ENCODE data around the gene HIPK3. TPM values are rescaled to one million over a fixed set of nuclear protein-coding genes. Genes with fewer than 3 reads are reported as not detected.
"Not testable (repeated sequence)": the region's sequence is repeated elsewhere in the genome, so short reads cannot be mapped to it uniquely, and the experiment has no call there.

The HIPK3 gene
- total RNA-seq, 1 donor from 2014 or later, result 478 TPM

DNA sequence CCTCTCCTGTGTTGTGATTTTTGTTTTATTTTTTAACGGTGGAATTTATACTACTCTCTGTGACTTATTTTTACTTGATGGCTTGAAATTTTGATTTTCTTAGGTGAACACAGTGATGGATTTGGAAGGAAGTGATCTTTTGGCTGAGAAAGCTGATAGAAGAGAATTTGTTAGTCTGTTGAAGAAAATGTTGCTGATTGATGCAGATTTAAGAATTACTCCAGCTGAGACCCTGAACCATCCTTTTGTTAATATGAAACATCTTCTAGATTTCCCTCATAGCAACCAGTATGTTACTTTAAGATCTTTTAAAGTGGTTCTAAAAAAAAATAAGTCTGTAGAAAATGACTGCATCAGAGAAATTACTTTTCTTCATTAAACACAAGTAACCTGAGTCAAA is 82.1 kb downstream of the HIPK3 start:
- H3K4me1 ChIP-seq (ENCODE audit: control insufficient read depth in 3 of 3, insufficient read depth in 3 of 3, low read length in 3 of 3), result peaks cover 0 to 7% (median 0%) of the 10 kb centered on the region in 3 donors
- H3K27me3 ChIP-seq (ENCODE audit: control insufficient read depth in 3 of 3, insufficient read depth in 3 of 3, low read length in 3 of 3), result no peaks in the 10 kb centered on the region
- H3K36me3 ChIP-seq (ENCODE audit: control insufficient read depth in 3 of 3, insufficient read depth in 3 of 3, low read length in 3 of 3), result peaks cover 9 to 43% (median 33%) of the 10 kb centered on the region in 3 donors
- H3K27ac ChIP-seq (ENCODE audit: low read depth, low read length), result no peak overlapping the region
- H3K4me3 ChIP-seq (ENCODE audit: low read length in 3 of 3), result no peak overlapping the region
- H3K9ac ChIP-seq (ENCODE audit: low read depth in 1 of 3, low read length in 3 of 3), result no peak overlapping the region
- H3K9me3 ChIP-seq (ENCODE audit: control insufficient read depth in 3 of 3, low read length in 3 of 3), result no peaks in the 10 kb centered on the region

DNA sequence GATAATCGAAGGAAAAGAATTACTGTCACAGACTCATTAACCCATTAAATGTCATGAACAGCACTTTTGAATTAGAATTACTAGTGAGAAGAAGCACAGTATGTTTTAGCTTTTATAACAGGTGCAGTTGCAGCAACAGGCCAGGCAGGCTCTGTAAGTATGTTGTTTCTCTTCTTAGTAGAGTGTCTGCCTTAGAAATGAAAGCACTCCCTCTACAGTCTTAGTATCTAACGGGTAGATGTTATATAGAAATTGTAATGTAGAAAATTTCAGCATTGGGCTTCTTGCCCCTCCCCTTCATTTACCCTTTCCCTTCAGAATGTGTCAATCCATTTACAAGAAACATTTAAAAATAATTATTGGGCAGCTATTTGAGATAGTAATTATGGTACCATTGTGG is 87.4 kb downstream of the HIPK3 start:
- Histone ChIP-seq H3K9ac (ENCODE audit: low read depth in 1 of 3, low read length in 3 of 3) (no peak overlapping the region), H3K4me3 (ENCODE audit: low read length in 3 of 3) (no peak overlapping the region), H3K27me3 (ENCODE audit: control insufficient read depth in 3 of 3, insufficient read depth in 3 of 3, low read length in 3 of 3) (no peaks in the 10 kb centered on the region), H3K9me3 (ENCODE audit: control insufficient read depth in 3 of 3, low read length in 3 of 3) (no peaks in the 10 kb centered on the region), H3K4me1 (ENCODE audit: control insufficient read depth in 3 of 3, insufficient read depth in 3 of 3, low read length in 3 of 3) (peaks cover 0 to 9% (median 0%) of the 10 kb centered on the region in 3 donors), H3K36me3 (ENCODE audit: control insufficient read depth in 3 of 3, insufficient read depth in 3 of 3, low read length in 3 of 3) (peaks cover 26 to 57% (median 55%) of the 10 kb centered on the region in 3 donors), H3K27ac (ENCODE audit: low read depth, low read length) (peak overlapping the region; percentile 17)

DNA sequence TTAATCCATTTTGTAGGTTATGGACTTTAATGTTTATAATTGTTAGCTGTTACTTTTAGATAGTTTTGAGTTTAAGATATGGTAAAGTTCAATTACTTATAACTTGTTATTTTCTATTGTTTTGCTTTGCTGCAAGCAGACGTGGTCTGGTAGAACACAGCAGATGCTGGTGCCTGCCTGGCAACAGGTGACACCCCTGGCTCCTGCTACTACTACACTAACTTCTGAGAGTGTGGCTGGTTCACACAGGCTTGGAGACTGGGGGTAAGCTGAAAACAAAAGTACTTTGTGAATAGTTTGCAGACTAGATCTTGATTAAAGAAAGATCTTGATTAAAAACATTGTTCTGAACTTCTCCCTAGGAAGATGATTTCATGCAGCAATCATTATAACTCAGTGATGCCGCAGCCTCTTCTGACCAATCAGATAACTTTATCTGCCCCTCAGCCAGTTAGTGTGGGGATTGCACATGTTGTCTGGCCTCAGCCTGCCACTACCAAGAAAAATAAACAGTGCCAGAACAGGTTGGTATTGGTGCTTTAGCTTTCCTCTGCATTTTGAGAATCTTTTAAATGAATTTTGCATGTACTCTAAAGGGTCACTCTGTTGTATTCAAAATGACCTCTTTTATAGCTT is 90.4 kb downstream of the HIPK3 start:
- no peak overlapping the region for H3K4me3 ChIP-seq (ENCODE audit: low read length in 3 of 3)
- no peaks in the 10 kb centered on the region for H3K9me3 ChIP-seq (ENCODE audit: control insufficient read depth in 3 of 3, low read length in 3 of 3)
- H3K27ac ChIP-seq (ENCODE audit: low read depth, low read length), result no peak overlapping the region
- no peaks in the 10 kb centered on the region for H3K27me3 ChIP-seq (ENCODE audit: control insufficient read depth in 3 of 3, insufficient read depth in 3 of 3, low read length in 3 of 3)
- peaks cover 0 to 9% (median 0%) of the 10 kb centered on the region in 3 donors for H3K4me1 ChIP-seq (ENCODE audit: control insufficient read depth in 3 of 3, insufficient read depth in 3 of 3, low read length in 3 of 3)
- no peak overlapping the region for H3K9ac ChIP-seq (ENCODE audit: low read depth in 1 of 3, low read length in 3 of 3)
- H3K36me3 ChIP-seq (ENCODE audit: control insufficient read depth in 3 of 3, insufficient read depth in 3 of 3, low read length in 3 of 3), result peaks cover 35 to 62% (median 58%) of the 10 kb centered on the region in 3 donors

DNA sequence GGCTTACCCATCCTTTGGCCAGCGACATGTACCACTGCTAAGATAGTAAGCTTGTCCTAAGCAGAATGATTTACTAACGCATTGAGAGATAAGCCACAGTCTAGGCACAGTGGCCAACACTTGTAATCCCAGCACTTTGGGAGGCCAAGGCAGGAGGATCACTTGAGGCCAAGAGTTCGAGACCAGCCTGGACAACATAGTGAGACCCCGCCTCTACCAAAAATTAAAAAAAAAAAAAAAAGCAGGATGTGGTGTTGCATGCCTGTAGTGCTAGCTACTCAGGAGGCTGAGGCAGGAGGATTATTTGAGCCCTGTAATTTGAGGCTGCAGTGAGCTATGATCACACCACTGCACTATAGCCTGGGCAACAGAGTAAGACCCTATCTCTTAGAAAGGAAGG is 93.1 kb downstream of the HIPK3 start:
- Histone ChIP-seq H3K9me3 (ENCODE audit: control insufficient read depth in 3 of 3, low read length in 3 of 3) (no peaks in the 10 kb centered on the region), H3K27me3 (ENCODE audit: control insufficient read depth in 3 of 3, insufficient read depth in 3 of 3, low read length in 3 of 3) (no peaks in the 10 kb centered on the region), H3K9ac (ENCODE audit: low read depth in 1 of 3, low read length in 3 of 3) (no peak overlapping the region), H3K36me3 (ENCODE audit: control insufficient read depth in 3 of 3, insufficient read depth in 3 of 3, low read length in 3 of 3) (peaks cover 46 to 74% (median 60%) of the 10 kb centered on the region in 3 donors), H3K4me1 (ENCODE audit: control insufficient read depth in 3 of 3, insufficient read depth in 3 of 3, low read length in 3 of 3) (no peaks in the 10 kb centered on the region), H3K4me3 (ENCODE audit: low read length in 3 of 3) (no peak overlapping the region), H3K27ac (ENCODE audit: low read depth, low read length) (no peak overlapping the region)

DNA sequence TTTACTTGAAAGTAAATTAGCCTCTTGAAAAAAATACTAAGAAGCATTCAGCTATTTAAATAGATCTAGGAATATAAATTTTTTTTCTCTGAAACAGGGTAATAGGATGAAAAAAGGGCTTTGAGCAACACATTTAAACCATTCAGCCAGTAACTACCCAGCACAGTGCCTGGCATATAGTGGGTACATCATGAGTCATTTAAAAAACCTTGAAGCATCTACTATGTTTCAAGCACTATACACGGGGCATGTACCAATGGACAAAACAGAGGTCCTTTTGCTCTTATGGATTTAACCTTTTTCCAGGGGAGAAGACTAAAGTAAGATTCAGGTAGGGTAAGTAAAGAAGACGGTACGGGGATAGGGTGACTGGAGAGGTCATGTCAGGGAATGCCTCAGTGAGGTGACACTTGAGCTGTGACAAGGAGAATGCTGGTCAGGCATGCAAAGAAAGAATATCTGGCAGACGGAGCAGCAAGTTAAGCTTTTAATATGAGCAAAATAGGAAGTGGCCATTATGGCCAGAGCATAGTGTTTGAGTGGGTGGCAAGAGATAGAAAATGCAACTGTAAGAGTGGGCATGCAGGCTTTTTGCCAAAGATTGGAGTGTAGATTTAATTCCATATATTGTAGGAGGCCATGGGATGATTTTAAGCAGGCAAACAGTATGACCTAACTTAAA is 101.1 kb downstream of the HIPK3 start:
- Histone ChIP-seq H3K27me3 (ENCODE audit: control insufficient read depth in 3 of 3, insufficient read depth in 3 of 3, low read length in 3 of 3) (no peaks in the 10 kb centered on the region), H3K4me1 (ENCODE audit: control insufficient read depth in 3 of 3, insufficient read depth in 3 of 3, low read length in 3 of 3) (peaks cover 0 to 6% (median 3%) of the 10 kb centered on the region in 3 donors), H3K27ac (ENCODE audit: low read depth, low read length) (no peak overlapping the region), H3K4me3 (ENCODE audit: low read length in 3 of 3) (no peak overlapping the region), H3K9me3 (ENCODE audit: control insufficient read depth in 3 of 3, low read length in 3 of 3) (no peaks in the 10 kb centered on the region), H3K36me3 (ENCODE audit: control insufficient read depth in 3 of 3, insufficient read depth in 3 of 3, low read length in 3 of 3) (peaks cover 6 to 18% (median 6%) of the 10 kb centered on the region in 3 donors), H3K9ac (ENCODE audit: low read depth in 1 of 3, low read length in 3 of 3) (no peak overlapping the region)

DNA sequence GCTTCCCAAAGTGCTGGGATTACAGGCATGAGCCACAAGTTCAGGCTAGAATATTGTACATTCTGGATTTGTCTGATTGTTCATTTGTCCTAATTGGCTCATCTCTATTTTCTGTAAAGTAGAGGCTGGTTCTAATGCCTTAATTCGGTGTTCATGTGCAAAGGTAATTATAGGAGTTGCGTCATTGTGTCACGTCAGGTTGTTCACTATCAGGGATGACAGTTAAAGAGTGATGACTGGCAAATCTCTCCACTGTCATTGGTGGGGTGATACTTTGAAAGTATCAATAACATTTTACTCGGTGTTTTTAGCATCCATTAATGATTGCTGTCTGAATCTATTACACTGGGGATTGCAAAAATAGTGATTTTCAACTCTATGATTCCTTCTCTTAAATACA is 103.5 kb downstream of the HIPK3 start:
- H3K36me3 ChIP-seq (ENCODE audit: control insufficient read depth in 3 of 3, insufficient read depth in 3 of 3, low read length in 3 of 3), result peaks cover 0 to 4% (median 0%) of the 10 kb centered on the region in 3 donors
- no peak overlapping the region for H3K9ac ChIP-seq (ENCODE audit: low read depth in 1 of 3, low read length in 3 of 3)
- peaks cover 0 to 3% (median 0%) of the 10 kb centered on the region in 3 donors for H3K27me3 ChIP-seq (ENCODE audit: control insufficient read depth in 3 of 3, insufficient read depth in 3 of 3, low read length in 3 of 3)
- H3K4me3 ChIP-seq (ENCODE audit: low read length in 3 of 3), result no peak overlapping the region
- H3K4me1 ChIP-seq (ENCODE audit: control insufficient read depth in 3 of 3, insufficient read depth in 3 of 3, low read length in 3 of 3), result peaks cover 0 to 6% (median 3%) of the 10 kb centered on the region in 3 donors
- H3K9me3 ChIP-seq (ENCODE audit: control insufficient read depth in 3 of 3, low read length in 3 of 3), result no peaks in the 10 kb centered on the region
- H3K27ac ChIP-seq (ENCODE audit: low read depth, low read length), result no peak overlapping the region

DNA sequence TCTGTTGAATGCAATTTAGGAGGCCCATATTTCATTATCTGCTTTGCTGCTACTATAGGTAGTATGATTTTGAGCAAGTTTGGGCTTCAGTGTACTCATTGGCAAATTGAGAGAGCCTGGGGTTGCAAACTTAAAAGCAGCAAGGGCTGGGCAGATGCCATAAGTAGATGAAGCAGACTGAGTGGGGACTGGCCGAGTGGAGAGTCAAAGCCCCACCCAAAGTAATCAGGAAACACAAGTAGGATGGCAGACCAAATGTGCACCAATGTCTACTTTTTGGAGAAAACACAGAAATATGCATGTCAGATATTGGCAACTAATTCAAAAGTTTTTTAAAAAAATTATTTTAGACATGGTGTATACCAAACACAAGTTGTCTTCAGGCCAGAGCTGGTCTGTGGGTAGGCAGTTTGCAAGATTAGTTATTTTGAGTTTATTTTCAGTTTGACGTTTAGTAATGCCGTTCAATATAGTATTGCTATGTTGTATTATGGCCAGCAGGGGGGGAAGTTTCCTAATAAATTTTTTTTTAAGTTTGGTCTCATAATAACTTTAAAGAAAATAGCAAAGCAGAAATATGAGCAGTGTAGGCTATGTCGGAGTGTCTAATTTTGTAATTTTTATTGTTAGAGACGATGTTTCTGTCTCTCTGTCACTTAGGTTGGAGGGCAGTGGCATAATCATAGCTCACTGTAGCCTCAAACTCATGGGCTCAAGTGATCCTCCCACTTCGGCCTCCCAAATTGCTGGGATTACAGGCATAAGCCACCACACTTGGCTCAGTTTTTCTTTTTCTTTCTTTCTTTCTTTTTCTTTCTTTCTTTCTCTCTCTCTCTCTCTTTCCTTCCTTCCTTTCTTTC is 105.1 kb downstream of the HIPK3 start:
- Histone ChIP-seq H3K27me3 (ENCODE audit: control insufficient read depth in 3 of 3, insufficient read depth in 3 of 3, low read length in 3 of 3) (peaks cover 0 to 3% (median 0%) of the 10 kb centered on the region in 3 donors), H3K27ac (ENCODE audit: low read depth, low read length) (no peak overlapping the region), H3K4me1 (ENCODE audit: control insufficient read depth in 3 of 3, insufficient read depth in 3 of 3, low read length in 3 of 3) (peaks cover 0 to 6% (median 3%) of the 10 kb centered on the region in 3 donors), H3K4me3 (ENCODE audit: low read length in 3 of 3) (no peak overlapping the region), H3K36me3 (ENCODE audit: control insufficient read depth in 3 of 3, insufficient read depth in 3 of 3, low read length in 3 of 3) (no peaks in the 10 kb centered on the region), H3K9ac (ENCODE audit: low read depth in 1 of 3, low read length in 3 of 3) (no peak overlapping the region), H3K9me3 (ENCODE audit: control insufficient read depth in 3 of 3, low read length in 3 of 3) (no peaks in the 10 kb centered on the region)

DNA sequence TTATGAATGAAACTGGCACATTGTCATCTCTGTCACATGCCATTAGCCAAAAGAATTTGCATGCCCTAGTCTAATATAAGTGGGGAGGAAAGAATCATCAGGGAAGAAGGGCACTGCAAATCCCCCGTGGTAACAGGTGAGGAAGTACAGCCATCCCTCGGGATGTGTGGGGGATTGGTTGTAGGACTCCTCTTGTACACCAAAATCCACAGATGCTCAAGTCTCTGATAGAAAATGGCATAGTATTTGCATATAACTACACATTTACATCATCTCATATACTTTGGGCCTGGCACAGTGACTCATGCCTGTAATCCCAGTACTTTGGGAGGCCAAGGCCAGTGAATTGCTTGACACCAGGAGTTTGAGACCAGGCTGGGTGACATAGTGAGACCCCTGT is 109.7 kb downstream of the HIPK3 start:
- H3K9me3 ChIP-seq (ENCODE audit: control insufficient read depth in 3 of 3, low read length in 3 of 3), result no peaks in the 10 kb centered on the region
- H3K4me3 ChIP-seq (ENCODE audit: low read length in 3 of 3), result no peak overlapping the region
- H3K27me3 ChIP-seq (ENCODE audit: control insufficient read depth in 3 of 3, insufficient read depth in 3 of 3, low read length in 3 of 3), result peaks cover 0 to 4% (median 3%) of the 10 kb centered on the region in 3 donors
- H3K4me1 ChIP-seq (ENCODE audit: control insufficient read depth in 3 of 3, insufficient read depth in 3 of 3, low read length in 3 of 3), result peaks cover 0 to 3% (median 0%) of the 10 kb centered on the region in 3 donors
- H3K9ac ChIP-seq (ENCODE audit: low read depth in 1 of 3, low read length in 3 of 3), result no peak overlapping the region
- no peak overlapping the region for H3K27ac ChIP-seq (ENCODE audit: low read depth, low read length)
- H3K36me3 ChIP-seq (ENCODE audit: control insufficient read depth in 3 of 3, insufficient read depth in 3 of 3, low read length in 3 of 3), result no peaks in the 10 kb centered on the region

DNA sequence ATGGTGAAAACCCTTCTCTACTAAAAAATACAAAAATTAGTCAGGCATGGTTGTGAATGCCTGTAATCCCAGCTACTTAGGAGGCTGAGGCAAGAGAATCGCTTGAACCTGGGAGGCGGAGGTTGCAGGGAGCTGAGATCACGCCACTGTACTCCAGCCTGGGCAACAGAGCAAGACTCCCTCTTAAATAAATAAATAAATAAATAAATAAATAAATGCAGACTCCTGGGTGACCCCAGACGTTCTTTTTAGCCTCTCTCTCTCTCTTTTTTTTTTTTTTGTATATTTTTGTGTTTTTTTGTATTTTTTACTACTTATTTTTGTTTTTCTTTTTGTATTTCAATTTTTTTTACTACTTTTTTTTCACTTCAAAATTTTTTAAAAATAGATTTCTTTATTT is 111.3 kb downstream of the HIPK3 start:
- H3K9me3 ChIP-seq (ENCODE audit: control insufficient read depth in 3 of 3, low read length in 3 of 3); H3K4me3 ChIP-seq (ENCODE audit: low read length in 3 of 3); H3K9ac ChIP-seq (ENCODE audit: low read depth in 1 of 3, low read length in 3 of 3); H3K27ac ChIP-seq (ENCODE audit: low read depth, low read length); H3K36me3 ChIP-seq (ENCODE audit: control insufficient read depth in 3 of 3, insufficient read depth in 3 of 3, low read length in 3 of 3); H3K4me1 ChIP-seq (ENCODE audit: control insufficient read depth in 3 of 3, insufficient read depth in 3 of 3, low read length in 3 of 3); H3K27me3 ChIP-seq (ENCODE audit: control insufficient read depth in 3 of 3, insufficient read depth in 3 of 3, low read length in 3 of 3): not testable (repeated sequence)

Data from skeletal muscle tissue (tissue), 4 donors.